GM19035 (cell line): ENCODE results near the gene RPL14.

Experiments used
- ATAC-seq: cut with Tn5 transposase; IDR thresholded peaks from one replicate; pipeline ENCODE4 v1.9.1; 2021; ENCODE audit not compliant: unreplicated experiment

The RPL14 gene

GRCh38 chr3:40518067-40518466, 60.9 kb downstream of the RPL14 start:
- ATAC-seq, result no peak
